Amygdala (tissue), 56 donors: ENCODE measurements around the gene HLA-DPB1.
A peak's percentile ranks its signal among the peaks of the same experiment; 100 is the strongest.

Experiments used
- DNase-seq, 56 donors: peaks; one replicate each; lab custom pipeline; 2025; lab: John Stamatoyannopoulos, UW

Gene HLA-DPB1

GRCh38 chr6:33069021-33069738 lies 6.6 kb upstream of the HLA-DPB1 start:
- no peak for DNase-seq

- DNase-seq, result no peak
Measured at GRCh38 chr6:33070909-33071308, 4.9 kb upstream of the HLA-DPB1 start.

- no peak for DNase-seq
Measured at GRCh38 chr6:33071569-33071968, 4.2 kb upstream of the HLA-DPB1 start.

GRCh38 chr6:33072508-33073100 lies 3.2 kb upstream of the HLA-DPB1 start:
- no peak for DNase-seq

- peak in 10 of 56 donors; percentile 9 to 48 (median 19) for DNase-seq
Measured at GRCh38 chr6:33073431-33073871, 2.3 kb upstream of the HLA-DPB1 start, which contains the start of gene HLA-DPA1. TSS of gene HLA-DPA1 (minus strand) at chr6:33073649.

GRCh38 chr6:33075208-33075567 lies 602 bp upstream of the HLA-DPB1 start:
- DNase-seq, result no peak

GRCh38 chr6:33076406-33076934 lies 680 bp downstream of the HLA-DPB1 start:
- DNase-seq, result no peak

- no peak for DNase-seq
Measured at GRCh38 chr6:33077908-33078307, 2.1 kb downstream of the HLA-DPB1 start.

GRCh38 chr6:33078442-33078841 lies 2.7 kb downstream of the HLA-DPB1 start:
- no peak for DNase-seq

GRCh38 chr6:33078919-33079521 lies 3.2 kb downstream of the HLA-DPB1 start:
- DNase-seq, result no peak

- no peak for DNase-seq
Measured at GRCh38 chr6:33079580-33079979, 3.8 kb downstream of the HLA-DPB1 start.

GRCh38 chr6:33080127-33081089 lies 4.6 kb downstream of the HLA-DPB1 start:
- DNase-seq, result peak in 33 of 56 donors; percentile 4 to 62 (median 29)

- no peak for DNase-seq
Measured at GRCh38 chr6:33081098-33081824, 5.5 kb downstream of the HLA-DPB1 start.

GRCh38 chr6:33082702-33083101 lies 6.9 kb downstream of the HLA-DPB1 start:
- DNase-seq, result peak in 7 of 56 donors; percentile 9 to 55 (median 29)

- no peak for DNase-seq
Measured at GRCh38 chr6:33085627-33086026, 9.8 kb downstream of the HLA-DPB1 start.

- no peak for DNase-seq
Measured at GRCh38 chr6:33088258-33088930, 12.6 kb downstream of the HLA-DPB1 start.

GRCh38 chr6:33088931-33089620 lies 13.3 kb downstream of the HLA-DPB1 start:
- DNase-seq, result no peak

- DNase-seq, result no peak
Measured at GRCh38 chr6:33091957-33092356, 16.2 kb downstream of the HLA-DPB1 start.
